ENCODE results near the gene STT3B. TPM values are rescaled to one million over a fixed set of nuclear protein-coding genes. Genes with fewer than 3 reads are reported as not detected.

STT3B gene
- total and polyA plus RNA-seq, 12 donors, result 37.7 to 113 (median 92.3) TPM

DNA sequence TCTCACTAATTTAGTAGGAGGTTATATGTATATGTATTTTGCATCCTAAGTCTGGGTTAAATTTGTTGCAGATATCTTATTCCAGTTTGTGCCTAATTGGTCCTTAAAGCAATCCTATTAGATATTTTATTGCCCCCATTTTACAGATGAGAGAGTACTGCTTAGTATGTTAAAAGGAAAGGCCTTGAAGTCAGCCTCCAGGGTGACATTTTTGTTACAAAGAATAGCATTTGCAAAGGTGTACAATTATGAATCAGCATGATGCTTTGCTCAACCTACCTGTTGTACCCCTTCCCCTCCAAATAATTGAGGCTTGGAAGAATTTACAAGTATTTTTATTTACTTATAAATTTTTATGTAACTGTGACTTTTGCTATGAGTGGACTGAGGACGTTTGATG lies 14.0 kb downstream of the STT3B start:
- ATAC-seq, result no peak
- WGBS, 2 donors, result 56 to 57% methylated on average over 1 of the region's 1 CpG
- H3K36me3 ChIP-seq, result peaks cover 0 to 4% (median 0%) of the 10 kb centered on the region in 9 donors
- TF ChIP-seq, protein P1, sequence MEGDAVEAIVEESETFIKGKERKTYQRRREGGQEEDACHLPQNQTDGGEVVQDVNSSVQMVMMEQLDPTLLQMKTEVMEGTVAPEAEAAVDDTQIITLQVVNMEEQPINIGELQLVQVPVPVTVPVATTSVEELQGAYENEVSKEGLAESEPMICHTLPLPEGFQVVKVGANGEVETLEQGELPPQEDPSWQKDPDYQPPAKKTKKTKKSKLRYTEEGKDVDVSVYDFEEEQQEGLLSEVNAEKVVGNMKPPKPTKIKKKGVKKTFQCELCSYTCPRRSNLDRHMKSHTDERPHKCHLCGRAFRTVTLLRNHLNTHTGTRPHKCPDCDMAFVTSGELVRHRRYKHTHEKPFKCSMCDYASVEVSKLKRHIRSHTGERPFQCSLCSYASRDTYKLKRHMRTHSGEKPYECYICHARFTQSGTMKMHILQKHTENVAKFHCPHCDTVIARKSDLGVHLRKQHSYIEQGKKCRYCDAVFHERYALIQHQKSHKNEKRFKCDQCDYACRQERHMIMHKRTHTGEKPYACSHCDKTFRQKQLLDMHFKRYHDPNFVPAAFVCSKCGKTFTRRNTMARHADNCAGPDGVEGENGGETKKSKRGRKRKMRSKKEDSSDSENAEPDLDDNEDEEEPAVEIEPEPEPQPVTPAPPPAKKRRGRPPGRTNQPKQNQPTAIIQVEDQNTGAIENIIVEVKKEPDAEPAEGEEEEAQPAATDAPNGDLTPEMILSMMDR (IDR thresholded peaks at IDR 0.05), result no peak
- H3K4me1 ChIP-seq, result peaks cover 7 to 87% (median 48%) of the 10 kb centered on the region in 9 donors
- no peak overlapping the region for H3K4me3 ChIP-seq
- H3K27me3 ChIP-seq, result no peaks in the 10 kb centered on the region
- no peaks in the 10 kb centered on the region for H3K9me3 ChIP-seq
- intact Hi-C loops (cut with DNase I), result loop anchor here in 2 of 10 donors (5.0 to 10.0 kb wide), 3 partner anchors 66 to 782 kb away; no protein-coding TSS in a partner anchor
- DNase-seq, result no peak
- no peak overlapping the region for H3K27ac ChIP-seq

DNA sequence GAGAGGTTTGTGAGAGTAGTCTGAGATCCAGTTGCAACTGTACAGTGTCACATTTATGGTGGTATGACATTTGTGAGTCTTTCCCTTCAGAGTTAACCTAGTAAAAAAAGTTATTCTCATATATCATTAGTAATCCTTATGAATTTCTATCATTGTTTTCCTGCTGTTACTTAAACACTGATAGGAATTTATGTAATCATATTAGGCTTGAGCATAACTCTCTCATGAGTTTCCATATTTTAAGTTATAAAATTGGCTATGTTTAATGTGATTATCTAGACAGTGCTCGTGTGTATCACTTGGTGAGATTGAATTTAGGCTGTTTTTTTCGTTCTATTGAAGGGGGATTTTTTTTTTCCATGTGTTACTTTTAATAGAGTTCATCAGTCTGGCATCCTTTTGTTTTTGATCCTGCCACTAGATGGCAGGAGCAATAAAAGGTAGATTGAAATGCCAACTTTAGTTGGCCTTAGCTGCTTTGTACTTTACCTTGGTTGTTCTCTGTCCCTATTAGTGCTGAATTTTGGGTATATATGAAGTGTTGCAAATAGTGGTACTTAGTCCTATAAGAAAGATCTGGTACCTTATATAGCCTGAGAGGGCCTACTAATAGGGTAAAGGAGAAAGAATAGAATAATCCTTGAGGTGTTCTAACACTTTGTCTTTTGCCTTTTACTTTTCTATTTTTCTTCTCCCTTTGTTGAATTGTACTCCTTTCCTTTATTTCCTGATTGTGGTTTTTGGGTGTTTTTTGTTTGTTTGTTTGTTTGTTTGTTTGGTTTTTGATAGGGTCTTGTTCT lies 17.9 kb downstream of the STT3B start:
- intact Hi-C loops (cut with DNase I), result loop anchor here in 6 of 10 donors (1.0 to 10.0 kb wide), 6 partner anchors 54 to 218 kb away; no protein-coding TSS in a partner anchor
- H3K4me1 ChIP-seq, result peaks cover 10 to 66% (median 53%) of the 10 kb centered on the region in 9 donors
- TF ChIP-seq, protein P1 (IDR thresholded peaks at IDR 0.05), result peak; percentile 30 to 78 (median 68)
- H3K9me3 ChIP-seq, result peaks cover 0 to 6% (median 0%) of the 10 kb centered on the region in 11 donors
- no peak for DNase-seq
- peak in 5 of 8 donors; percentile 43 to 71 (median 59) for ATAC-seq
- no peaks in the 10 kb centered on the region for H3K36me3 ChIP-seq
- no peak overlapping the region for H3K4me3 ChIP-seq
- no peak overlapping the region for H3K27ac ChIP-seq
- 2 to 5% methylated on average over 2 of the region's 2 CpGs for WGBS, 2 donors
- H3K27me3 ChIP-seq, result no peaks in the 10 kb centered on the region

GRCh38 chr3:31551646-31552045 lies 18.9 kb downstream of the STT3B start:
- intact Hi-C loops (cut with DNase I), result loop anchor here in 5 of 10 donors (2.0 to 10.0 kb wide), 5 partner anchors 53 to 217 kb away; no protein-coding TSS in a partner anchor
- Histone ChIP-seq H3K36me3 (no peaks in the 10 kb centered on the region), H3K27ac (no peak overlapping the region), H3K9me3 (peaks cover 0 to 6% (median 0%) of the 10 kb centered on the region in 11 donors), H3K27me3 (no peaks in the 10 kb centered on the region), H3K4me1 (peaks cover 7 to 60% (median 45%) of the 10 kb centered on the region in 9 donors), H3K4me3 (no peak overlapping the region)
- WGBS, 2 donors, result 93 to 96% methylated on average over 2 of the region's 2 CpGs
- TF ChIP-seq, protein P1 (IDR thresholded peaks at IDR 0.05), result no peak
- ATAC-seq (no peak), DNase-seq (no peak)

DNA sequence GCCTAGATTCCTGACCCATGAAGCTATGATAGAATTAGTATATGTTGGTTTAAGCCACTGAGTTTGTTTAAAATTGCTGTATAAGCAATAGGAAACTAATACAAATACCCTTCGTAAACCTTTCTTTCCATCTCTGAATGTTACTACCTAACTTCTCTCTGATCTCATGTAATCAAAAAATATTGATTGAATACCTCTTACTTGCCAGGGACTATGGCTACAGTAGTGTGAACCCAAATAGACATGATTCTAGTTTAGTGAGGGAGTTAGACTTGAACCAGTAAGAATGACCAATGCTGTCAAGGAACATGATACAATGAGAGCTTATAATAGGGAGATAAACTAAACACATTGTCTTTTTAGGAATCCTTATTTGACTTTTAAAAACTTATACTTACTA lies 19.4 kb downstream of the STT3B start:
- Histone ChIP-seq H3K4me1 (peaks cover 7 to 58% (median 45%) of the 10 kb centered on the region in 9 donors), H3K36me3 (no peaks in the 10 kb centered on the region), H3K27me3 (no peaks in the 10 kb centered on the region), H3K27ac (no peak overlapping the region), H3K9me3 (peaks cover 0 to 6% (median 0%) of the 10 kb centered on the region in 11 donors), H3K4me3 (no peak overlapping the region)
- intact Hi-C loops (cut with DNase I), result loop anchor here in 5 of 10 donors (5.0 to 10.0 kb wide), 4 partner anchors 53 to 215 kb away; no protein-coding TSS in a partner anchor
- DNase-seq (no peak), ATAC-seq (no peak)
- 97 to 100% methylated on average over 1 of the region's 1 CpG for WGBS, 2 donors
- TF ChIP-seq, protein P1 (IDR thresholded peaks at IDR 0.05), result no peak
